ENCODE data around the gene WDFY4. TPM values are rescaled to one million over a fixed set of nuclear protein-coding genes. Genes with fewer than 3 reads are reported as not detected.

The WDFY4 gene
- total RNA-seq, 1 experiment from 2014 or later, result 0.22 TPM

GRCh38 chr10:48923748-48924147, 239.1 kb downstream of the WDFY4 start:
- intact Hi-C loops (cut with micrococcal nuclease), result no loop called here
- H3K27ac ChIP-seq (ENCODE audit: low read depth, low read length), result no peak overlapping the region
- no peaks in the 10 kb centered on the region for H3K9me3 ChIP-seq (ENCODE audit: control insufficient read depth in 1 of 2, insufficient read depth in 1 of 2, low read depth in 1 of 2, low read length in 2 of 2)
- DNase-seq (ENCODE audit: low read depth, low spot score), result no peak
- ChIA-PET CTCF (no interaction called here), RAD21 (ENCODE audit: low non-redundant PET in 1 of 2, low total read pairs in 2 of 2, uncharacterized antibody in 2 of 2, unreplicated experiment in 2 of 2) (no interaction called here), POLR2A (no interaction called here)
- no peaks in the 10 kb centered on the region for H3K36me3 ChIP-seq (ENCODE audit: control insufficient read depth in 1 of 2, insufficient read depth in 2 of 2, low read length in 2 of 2)
- H4K20me1 ChIP-seq (ENCODE audit: insufficient read depth), result no peaks in the 10 kb centered on the region
- no peak for ATAC-seq
- H3K9ac ChIP-seq (ENCODE audit: low read length), result no peak overlapping the region
- no peak overlapping the region for H2AFZ ChIP-seq (ENCODE audit: low read depth, low read length, poor library complexity, severe bottlenecking)
- TF ChIP-seq REST (IDR thresholded peaks at IDR 0.05; ENCODE audit: low read depth) (no peak), ATF3 (IDR thresholded peaks at IDR 0.05) (no peak), POLR2AphosphoS5 (IDR thresholded peaks at IDR 0.05; ENCODE audit: low read depth, low read length) (no peak), RAD21 (IDR thresholded peaks at IDR 0.05; ENCODE audit: low read depth) (no peak), CTCF (IDR thresholded peaks at IDR 0.05 in 2 of 3, conservative IDR thresholded peaks at IDR 0.05 in 1 of 3; ENCODE audit: borderline replicate concordance in 1 of 3, insufficient read depth in 1 of 3, low read depth in 2 of 3, low read length in 2 of 3) (no peak), MAX (IDR thresholded peaks at IDR 0.05) (no peak), SRF (IDR thresholded peaks at IDR 0.05; ENCODE audit: low read depth) (no peak), SIN3A (IDR thresholded peaks at IDR 0.05; ENCODE audit: low read depth) (no peak), YY1 (IDR thresholded peaks at IDR 0.05; ENCODE audit: extremely low read depth, insufficient replicate concordance, low read depth, low read length) (no peak), ELF1 (IDR thresholded peaks at IDR 0.05; ENCODE audit: borderline replicate concordance, low read depth) (no peak), EGR1 (IDR thresholded peaks at IDR 0.05; ENCODE audit: low read depth) (no peak), TCF7L2 (IDR thresholded peaks at IDR 0.05; ENCODE audit: borderline replicate concordance, extremely low read depth, insufficient read depth, insufficient read length) (no peak), POLR2A (IDR thresholded peaks at IDR 0.05; ENCODE audit: borderline replicate concordance, extremely low read depth, insufficient read depth, insufficient read length) (no peak), CBX3 (IDR thresholded peaks at IDR 0.05; ENCODE audit: low read depth) (no peak), EZH2 (IDR thresholded peaks at IDR 0.05) (no peak), FOSL1 (IDR thresholded peaks at IDR 0.05; ENCODE audit: low read depth) (no peak), CEBPB (IDR thresholded peaks at IDR 0.05; ENCODE audit: low read depth) (no peak), ZBTB33 (IDR thresholded peaks at IDR 0.05; ENCODE audit: extremely low read depth, insufficient replicate concordance, low read length) (no peak), JUND (IDR thresholded peaks at IDR 0.05) (no peak), EZH2phosphoT487 (IDR thresholded peaks at IDR 0.05; ENCODE audit: borderline replicate concordance) (no peak)
- no peak overlapping the region for H3K4me3 ChIP-seq (replicated peaks in 1 of 2; ENCODE audit: low read depth in 1 of 2, low read length in 2 of 2)
- no peak overlapping the region for H3K4me2 ChIP-seq (ENCODE audit: low read length)
- BruUV-seq (replicated peaks), result no TSS peak
- no peaks in the 10 kb centered on the region for H3K9me2 ChIP-seq (ENCODE audit: insufficient read depth)
- no peaks in the 10 kb centered on the region for H3K4me1 ChIP-seq (ENCODE audit: control insufficient read depth in 1 of 2, insufficient read depth in 2 of 2, low read length in 2 of 2)
- peaks cover 54% of the 10 kb centered on the region for H3K27me3 ChIP-seq (ENCODE audit: insufficient read depth, low read length)
- no peaks in the 10 kb centered on the region for H3K79me2 ChIP-seq (ENCODE audit: insufficient read depth, low read length)
